ENCODE results near the gene CNKSR3.

- TF ChIP-seq POLR2AphosphoS5 (IDR thresholded peaks at IDR 0.05; ENCODE audit: low read depth, low read length), result no peak
- TF ChIP-seq POU2F2 (IDR thresholded peaks at IDR 0.05; ENCODE audit: low read depth, low read length), result no peak
- no peak for TF ChIP-seq POLR2A (IDR thresholded peaks at IDR 0.05; ENCODE audit: low read depth, low read length)
- no peak for TF ChIP-seq TAF1 (IDR thresholded peaks at IDR 0.05; ENCODE audit: low read depth, low read length)
- TF ChIP-seq SPI1 (IDR thresholded peaks at IDR 0.05; ENCODE audit: low read depth, low read length), result no peak
Observed at GRCh38 chr6:154379585-154379984, 130.9 kb downstream of the CNKSR3 start.

Data from GM12891 (cell line).